Left forelimb (tissue), 1 donor: Measurements from ENCODE around the gene PICK1.
"Not testable (repeated sequence)": the region's sequence is repeated elsewhere in the genome, so short reads cannot be mapped to it uniquely, and the experiment has no call there.

Experiments
- DNase-seq: peaks from one replicate; pipeline ENCODE4 v3.0.0-alpha.2; 2018; ENCODE audit warnings: low spot score

The PICK1 gene

GRCh38 chr22:38074181-38075104 is 17.2 kb downstream of the PICK1 start:
- no peak for DNase-seq

DNA sequence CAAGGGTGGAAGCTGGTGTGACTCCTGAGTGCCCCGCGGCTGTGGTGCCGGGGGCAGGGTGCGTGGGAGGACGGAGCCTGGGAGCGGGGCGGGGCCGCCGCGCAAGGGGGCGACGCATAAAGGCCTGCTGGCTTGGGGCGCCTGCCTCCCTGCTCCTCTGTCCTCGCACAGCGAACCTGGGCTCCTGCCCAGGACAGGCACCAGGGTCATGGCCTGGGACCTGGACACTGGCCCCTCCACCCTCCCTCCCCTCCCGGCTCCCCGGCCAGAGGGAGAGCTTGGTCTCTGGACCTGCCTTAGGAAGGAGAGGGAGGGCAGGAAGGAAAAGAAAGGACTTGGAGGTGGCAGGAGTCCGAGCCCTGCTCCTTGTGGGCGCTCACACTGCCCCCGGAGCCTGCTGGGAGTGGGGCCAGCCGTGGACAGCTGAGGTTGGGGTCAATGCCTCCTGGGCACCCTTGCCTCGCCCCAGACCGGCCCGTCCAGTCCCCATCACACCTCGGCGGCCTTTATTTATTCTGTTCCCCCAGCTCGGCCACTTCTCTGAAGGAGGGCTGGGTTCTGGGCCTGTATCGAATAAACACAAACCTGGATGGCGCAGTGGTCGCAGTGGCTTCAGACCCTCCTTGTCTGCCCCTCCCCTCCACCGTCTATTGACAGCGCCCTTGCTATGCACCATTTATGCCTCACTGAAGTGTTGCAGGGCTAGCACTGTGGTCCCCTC is 18.1 kb downstream of the PICK1 start:
- no peak for DNase-seq

- DNase-seq, result no peak
Measured at GRCh38 chr22:38075961-38076360, 18.8 kb downstream of the PICK1 start.

- no peak for DNase-seq
Measured at GRCh38 chr22:38077096-38077495, 19.9 kb downstream of the PICK1 start.

GRCh38 chr22:38077595-38077994 is 20.4 kb downstream of the PICK1 start:
- DNase-seq, result no peak

DNA sequence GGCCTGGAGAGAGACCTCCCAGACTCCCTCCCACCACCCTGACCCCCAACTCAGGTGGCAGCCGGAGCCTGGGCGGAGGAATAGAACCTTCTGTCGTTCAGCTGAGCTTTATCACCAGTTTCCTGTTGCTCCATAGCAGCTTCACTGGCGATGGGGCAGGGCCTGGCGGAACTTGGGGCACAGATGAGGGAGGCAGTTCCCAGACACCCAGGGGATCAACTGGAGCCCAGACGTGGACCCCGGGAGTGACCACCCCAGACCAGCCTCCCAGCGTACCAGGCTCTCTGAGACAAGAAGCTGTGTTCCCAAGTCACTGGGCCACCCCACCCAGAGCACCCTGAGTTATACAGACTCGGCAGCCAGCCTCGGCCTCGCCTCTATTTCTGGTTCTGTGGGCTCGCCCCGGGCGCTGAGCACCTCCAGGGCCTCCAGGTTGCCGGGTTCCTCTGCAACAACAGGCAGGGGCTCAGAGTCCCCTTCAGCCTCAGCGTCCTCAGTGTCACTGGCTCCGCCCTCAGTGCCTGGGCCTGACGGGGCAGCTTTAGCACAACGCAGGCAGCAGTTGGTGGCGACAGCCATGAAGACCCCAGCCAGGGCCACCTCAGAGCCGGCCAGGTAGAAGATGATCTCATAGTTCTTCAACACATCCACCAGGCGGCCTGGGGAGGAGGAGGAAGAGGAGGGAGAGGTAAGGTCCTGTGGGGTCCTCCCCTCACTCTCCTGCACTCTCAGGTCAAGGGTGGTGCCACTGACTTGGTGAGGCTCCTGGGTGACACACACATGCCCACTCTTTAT is 21.0 kb downstream of the PICK1 start:
- no peak for DNase-seq

DNA sequence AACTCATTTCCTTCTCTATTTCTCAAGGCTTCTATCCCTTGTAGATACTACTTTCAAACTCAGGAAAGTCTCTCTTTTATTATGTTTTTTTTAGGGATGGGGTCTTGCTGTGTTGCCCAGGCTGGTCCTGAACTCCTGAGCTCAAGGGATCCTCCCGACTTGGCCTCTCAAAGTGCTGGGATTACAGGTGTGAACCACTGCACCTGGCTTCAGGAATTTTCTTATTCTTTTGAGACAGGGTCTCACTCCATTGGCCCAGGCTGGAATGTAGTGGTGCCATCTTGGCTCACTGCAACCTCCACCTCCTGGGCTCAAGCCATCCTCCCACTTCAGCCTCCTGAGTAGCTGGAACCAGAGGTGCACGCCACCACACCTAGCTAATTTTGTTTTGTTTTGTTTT is 22.0 kb downstream of the PICK1 start:
- DNase-seq, result not testable (repeated sequence)

DNA sequence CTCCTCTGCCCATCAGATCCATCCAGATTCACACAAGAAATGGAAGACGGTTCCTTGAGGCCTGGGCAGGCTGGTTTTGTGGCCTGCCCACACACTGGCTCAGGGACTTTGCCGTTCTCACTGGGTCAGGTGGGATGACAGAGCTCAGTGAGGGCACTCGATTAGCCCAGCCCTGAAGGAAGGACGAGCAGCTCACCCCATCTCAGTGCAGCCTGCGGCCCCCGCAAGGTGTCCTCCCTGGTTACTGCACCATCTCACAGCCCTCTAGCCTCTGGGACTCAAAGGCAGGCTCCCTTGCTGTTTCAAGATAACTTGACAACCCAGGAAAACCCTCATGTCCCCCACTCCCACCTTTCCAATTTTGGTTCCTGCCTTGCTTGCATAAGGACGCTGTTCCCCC is 22.6 kb downstream of the PICK1 start:
- no peak for DNase-seq

DNA sequence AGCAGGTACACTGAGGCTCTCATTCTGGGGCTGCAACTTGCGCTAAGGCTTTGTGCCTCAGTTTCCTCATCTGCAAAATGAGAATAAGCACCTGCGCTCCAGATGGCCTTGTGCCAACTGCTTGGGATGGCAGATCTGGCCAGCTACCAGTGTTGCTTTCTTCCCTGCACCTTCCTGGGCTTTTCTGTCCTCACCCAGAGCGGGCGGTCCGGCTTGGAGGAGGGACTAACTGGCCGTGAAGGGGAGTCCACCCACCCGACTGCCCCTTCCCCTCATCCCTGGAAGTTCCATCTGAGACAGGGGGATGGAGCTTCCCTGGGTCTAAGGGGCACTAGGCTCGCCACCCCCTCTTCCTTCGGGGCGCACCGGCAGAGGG is 23.3 kb downstream of the PICK1 start:
- DNase-seq, result no peak

DNA sequence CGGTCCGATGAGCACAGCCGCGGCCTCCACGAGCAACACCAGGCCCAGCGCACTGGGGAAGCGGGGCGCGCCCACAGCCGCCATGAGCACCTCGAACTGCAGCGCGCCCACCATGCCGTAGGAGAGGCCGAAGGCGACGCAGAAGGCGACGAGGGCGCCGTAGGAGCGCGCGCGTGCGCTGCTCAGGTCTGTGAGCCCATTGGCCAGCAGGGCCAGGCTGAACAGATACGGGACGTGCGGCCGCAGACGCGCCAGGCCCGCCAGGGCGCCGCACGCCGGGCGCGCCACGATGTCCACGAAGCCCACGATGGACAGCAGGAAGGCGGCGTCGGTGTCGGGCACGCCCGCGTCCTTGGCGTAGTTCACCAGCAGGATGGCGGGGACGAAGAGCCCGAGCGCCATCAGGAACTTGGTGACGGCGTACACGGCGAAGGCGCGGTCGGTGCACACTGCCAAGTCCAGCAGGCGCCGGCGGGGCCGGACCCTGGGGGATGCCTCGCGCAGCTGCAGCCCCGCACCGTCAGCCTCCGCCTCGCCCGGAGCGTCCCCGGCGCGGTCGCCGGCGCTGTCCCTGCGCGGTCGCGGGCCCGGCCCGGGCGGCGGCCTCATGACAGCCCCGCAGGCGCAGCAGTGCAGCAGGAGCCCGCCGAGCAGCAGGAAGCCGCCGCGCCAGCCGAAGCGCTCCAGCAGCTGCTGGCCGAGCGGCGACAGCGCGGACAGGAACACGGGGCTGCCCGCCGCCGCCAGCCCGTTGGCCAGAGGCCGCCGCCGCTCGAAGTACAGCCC is 23.8 kb downstream of the PICK1 start:
- no peak for DNase-seq

DNA sequence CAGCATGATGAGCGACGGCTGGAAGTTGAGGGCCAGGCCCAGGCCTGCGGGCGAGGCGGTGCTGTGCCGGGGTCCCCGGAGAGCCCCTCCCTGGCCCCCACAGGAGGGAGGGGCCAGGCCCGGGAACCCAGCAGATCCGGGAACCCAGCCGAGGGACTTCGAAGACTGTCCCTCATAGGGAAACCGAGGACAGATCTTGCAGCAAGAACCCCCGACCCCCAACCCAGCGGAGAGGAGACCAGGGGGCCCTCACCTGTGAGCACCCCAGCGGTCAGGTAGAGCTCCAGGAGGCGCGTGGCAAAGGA is 24.4 kb downstream of the PICK1 start:
- no peak for DNase-seq

DNA sequence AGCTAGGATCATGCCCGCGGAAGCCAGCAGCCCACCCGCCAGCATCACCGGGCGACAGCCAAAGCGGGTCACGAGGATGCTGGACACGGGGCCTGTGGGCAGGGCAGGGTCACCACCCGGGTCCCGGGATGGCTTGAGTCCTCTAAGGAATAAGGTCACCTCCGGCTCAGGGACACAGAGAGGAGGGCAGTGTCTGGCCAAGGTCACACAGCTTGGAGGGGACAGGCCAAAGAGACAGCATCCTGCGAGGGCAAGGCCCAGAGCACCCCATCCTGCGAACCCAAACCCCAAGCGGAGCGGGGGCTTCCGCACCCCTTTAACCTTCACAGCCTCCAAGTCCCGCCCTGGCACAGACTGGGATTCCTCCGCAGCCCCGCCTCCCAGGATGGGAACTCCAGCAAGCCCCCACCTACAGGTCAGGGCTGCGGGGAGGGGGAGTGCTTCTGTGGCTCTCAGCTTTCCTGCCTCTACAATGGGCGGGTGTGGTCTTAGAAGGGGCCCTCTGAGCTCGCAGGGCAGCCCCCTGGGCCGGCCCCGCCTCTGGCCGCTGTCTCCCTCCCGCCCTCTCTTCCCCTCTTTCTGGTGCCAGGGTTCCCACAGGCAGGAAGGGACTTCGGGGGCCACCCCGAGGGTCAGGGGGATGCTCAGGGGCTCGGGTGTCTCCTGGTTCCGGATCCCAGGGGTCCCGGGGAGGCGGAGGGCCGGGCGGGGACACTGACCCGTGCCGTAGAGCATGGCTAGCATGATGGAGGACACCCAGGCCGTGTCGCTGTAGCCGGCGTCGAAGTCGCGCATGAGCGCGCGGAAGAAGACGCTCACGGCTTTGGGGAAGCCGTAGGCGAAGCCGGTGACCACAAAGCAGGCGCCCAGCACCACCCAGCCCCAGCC is 25.0 kb downstream of the PICK1 start:
- no peak for DNase-seq

GRCh38 chr22:38082986-38083710 is 25.9 kb downstream of the PICK1 start:
- no peak for DNase-seq

GRCh38 chr22:38083931-38084631 is 26.9 kb downstream of the PICK1 start, which contains the start of gene SLC16A8:
Gene SLC16A8 (minus strand): TSS chr22:38084184. CDS start chr22:38082873, 1,311 bp downstream.
- DNase-seq, result no peak

- no peak for DNase-seq
Measured at GRCh38 chr22:38085056-38085455, 27.9 kb downstream of the PICK1 start.

- no peak for DNase-seq
Measured at GRCh38 chr22:38085501-38085900, 28.3 kb downstream of the PICK1 start.

DNA sequence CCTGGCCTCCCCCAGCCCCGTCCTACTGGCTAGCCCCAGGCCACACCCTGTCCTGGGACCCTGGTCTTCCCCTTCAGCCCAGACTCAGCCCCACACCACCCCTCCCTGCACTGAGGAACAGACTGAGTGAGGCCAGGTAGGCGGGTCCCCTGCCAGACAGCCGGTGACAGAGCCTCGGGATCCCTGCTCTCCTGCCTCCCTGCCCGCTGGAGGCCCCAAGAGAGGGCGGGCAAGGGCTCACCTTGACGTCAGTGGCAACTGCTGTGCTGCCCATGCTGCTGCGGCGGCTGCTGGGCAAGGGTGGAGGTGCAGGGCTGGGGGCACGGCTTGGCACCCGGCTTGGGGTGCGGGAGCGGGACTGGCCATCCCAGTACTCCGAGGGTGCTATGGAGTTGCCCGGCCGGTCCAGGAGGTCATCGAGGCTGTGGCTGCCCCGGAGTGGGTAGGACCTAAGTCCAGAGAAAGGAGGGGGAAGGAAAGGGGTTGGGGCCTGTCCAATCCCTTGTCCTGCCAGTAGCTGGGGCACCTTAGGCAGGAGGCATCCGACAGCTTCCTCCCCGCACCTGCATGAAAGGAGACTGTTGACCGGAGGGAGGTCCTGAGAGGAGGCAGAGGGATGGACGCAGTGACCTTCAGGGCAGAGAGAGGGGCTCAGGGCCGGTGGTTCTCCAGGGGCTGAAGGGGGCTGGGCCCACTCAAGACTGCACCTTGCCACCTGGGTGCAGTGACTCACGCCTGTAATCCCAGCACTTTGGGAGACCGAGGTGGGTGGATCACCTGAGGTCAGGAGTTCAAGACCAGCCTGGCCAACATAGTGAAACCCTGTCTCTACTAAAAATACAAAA is 29.0 kb downstream of the PICK1 start:
- no peak for DNase-seq

- DNase-seq, result no peak
Measured at GRCh38 chr22:38086942-38087341, 29.7 kb downstream of the PICK1 start.
